ENCODE results near the gene IFT27.

Gene IFT27

DNA sequence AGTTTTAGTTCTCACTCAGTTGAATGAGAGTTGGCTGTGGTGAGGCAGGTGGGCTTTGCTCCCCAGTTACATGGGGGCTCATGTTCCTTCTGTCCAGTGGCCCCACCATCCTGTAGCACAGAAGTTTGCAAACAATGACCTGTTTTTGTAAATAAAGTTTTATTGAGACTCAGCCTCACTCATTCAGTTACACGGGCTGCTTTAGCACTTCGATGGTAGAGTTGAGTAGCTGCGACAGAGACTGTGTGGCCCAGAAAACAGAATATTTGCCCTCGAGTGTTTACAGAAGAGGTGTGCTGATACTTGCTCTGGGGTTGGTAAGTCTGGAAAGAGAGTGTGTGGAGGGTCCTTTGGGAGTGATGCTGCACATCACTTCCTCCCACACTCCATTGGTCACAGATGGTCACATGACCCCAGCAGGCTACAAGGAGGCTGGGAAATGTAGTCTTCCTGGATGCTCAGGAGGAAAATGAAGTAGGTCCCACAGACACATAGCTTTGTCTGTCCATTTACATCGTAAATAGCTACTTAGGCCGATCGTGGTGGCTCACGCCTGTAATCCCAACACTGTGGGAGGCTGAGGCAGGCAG, 34.6 kb downstream of the IFT27 start:
- no peak overlapping the region for H3K4me3 ChIP-seq (replicated peaks; ENCODE audit: low read depth, low read length)

DNA sequence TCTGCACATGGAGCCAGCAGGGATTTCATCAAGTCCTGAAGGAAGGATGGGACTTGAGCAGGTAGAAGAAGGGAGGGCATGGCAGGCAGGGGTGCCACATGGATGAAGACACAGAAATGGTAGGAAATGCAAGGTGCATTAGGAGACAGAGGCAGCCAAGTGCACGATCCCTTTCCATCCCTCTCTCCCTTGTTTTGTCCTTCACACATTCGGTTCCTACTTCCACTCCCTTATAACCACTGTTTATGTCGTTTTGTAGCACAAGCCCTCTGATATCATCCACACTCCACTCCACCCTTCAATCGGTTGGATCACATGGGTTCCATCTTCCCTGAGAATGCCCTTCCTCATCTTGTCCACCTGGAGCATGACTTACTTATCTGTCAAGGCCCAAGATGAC, 35.2 kb downstream of the IFT27 start:
- DNase-seq (ENCODE audit: extremely low read depth, low read depth), result no peak
- TF ChIP-seq CTCF (IDR thresholded peaks at IDR 0.05; ENCODE audit: low read depth, low read length, missing control alignments), result no peak
- H3K4me3 ChIP-seq (replicated peaks; ENCODE audit: low read depth, low read length), result no peak overlapping the region

More for the DNA sequence above, 34.6 kb downstream of the IFT27 start:
- DNase-seq (ENCODE audit: extremely low read depth, low read depth), result no peak
- no peak for TF ChIP-seq CTCF (IDR thresholded peaks at IDR 0.05; ENCODE audit: low read depth, low read length, missing control alignments)

GRCh38 chr22:36739185-36739584, 36.7 kb downstream of the IFT27 start:
- TF ChIP-seq CTCF (IDR thresholded peaks at IDR 0.05; ENCODE audit: low read depth, low read length, missing control alignments), result no peak
- no peak overlapping the region for H3K4me3 ChIP-seq (replicated peaks; ENCODE audit: low read depth, low read length)
- no peak for DNase-seq (ENCODE audit: extremely low read depth, low read depth)

GRCh38 chr22:36738416-36739020, 37.4 kb downstream of the IFT27 start:
- no peak overlapping the region for H3K4me3 ChIP-seq (replicated peaks; ENCODE audit: low read depth, low read length)
- no peak for DNase-seq (ENCODE audit: extremely low read depth, low read depth)

DNA sequence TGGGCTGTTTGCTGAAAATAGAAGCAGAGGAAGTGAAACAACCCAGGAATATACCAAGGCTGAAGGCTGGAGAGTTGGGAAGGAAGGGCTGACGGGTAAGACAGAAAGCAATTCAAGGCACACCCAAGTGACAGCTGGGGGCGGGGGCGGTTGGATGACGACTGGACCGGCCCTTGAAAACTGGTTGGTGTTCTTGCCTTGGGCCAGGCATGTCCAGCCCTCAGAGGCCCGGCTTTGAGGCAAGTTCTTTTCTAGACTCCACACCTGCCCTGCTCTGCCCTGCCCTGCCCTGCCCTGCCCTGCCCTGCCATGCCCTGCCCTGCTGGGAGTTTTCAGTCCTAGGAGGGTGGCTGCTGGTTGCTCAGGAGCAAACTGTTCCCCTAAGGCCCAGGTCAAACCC, 38.1 kb downstream of the IFT27 start:
- DNase-seq (ENCODE audit: extremely low read depth, low read depth), result no peak
- no peak for TF ChIP-seq CTCF (IDR thresholded peaks at IDR 0.05; ENCODE audit: low read depth, low read length, missing control alignments)
- H3K4me3 ChIP-seq (replicated peaks; ENCODE audit: low read depth, low read length), result no peak overlapping the region

More at GRCh38 chr22:36738416-36739020, 37.4 kb downstream of the IFT27 start:
- TF ChIP-seq CTCF (IDR thresholded peaks at IDR 0.05; ENCODE audit: low read depth, low read length, missing control alignments), result no peak

DNA sequence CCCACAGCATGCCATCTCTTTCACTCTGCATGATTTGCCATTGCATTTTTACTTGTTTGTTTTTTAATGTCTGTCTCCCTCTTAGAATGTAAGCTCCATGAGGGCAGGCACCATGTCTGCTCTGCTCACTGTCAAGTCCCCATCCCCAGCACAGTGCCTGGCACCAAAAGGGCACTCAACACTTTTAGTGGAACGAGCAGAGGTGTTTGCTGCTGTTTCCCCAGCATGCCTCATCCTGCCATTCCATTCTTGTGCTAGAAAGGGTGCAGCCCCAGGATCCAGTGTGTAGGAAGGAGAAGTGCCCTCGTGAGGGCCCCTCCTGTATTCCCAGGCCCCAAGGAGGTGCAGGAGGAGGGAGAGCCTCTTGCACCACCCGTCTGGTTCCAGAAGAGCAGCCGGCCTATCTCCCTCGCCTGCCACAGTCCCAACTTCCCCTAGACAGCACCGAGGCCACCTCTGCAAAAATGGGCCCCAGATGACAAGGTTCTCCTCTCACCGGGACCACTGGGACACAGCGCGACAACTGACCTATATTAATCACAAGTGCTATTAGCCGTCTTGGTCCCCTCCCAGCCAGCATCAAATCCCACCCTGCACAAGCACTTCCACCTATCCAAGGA, 39.1 kb downstream of the IFT27 start:
- no peak for DNase-seq (ENCODE audit: extremely low read depth, low read depth)
- no peak for TF ChIP-seq CTCF (IDR thresholded peaks at IDR 0.05; ENCODE audit: low read depth, low read length, missing control alignments)
- no peak overlapping the region for H3K4me3 ChIP-seq (replicated peaks; ENCODE audit: low read depth, low read length)
